ENCODE data around the gene PIP4P1.

PIP4P1 gene

DNA sequence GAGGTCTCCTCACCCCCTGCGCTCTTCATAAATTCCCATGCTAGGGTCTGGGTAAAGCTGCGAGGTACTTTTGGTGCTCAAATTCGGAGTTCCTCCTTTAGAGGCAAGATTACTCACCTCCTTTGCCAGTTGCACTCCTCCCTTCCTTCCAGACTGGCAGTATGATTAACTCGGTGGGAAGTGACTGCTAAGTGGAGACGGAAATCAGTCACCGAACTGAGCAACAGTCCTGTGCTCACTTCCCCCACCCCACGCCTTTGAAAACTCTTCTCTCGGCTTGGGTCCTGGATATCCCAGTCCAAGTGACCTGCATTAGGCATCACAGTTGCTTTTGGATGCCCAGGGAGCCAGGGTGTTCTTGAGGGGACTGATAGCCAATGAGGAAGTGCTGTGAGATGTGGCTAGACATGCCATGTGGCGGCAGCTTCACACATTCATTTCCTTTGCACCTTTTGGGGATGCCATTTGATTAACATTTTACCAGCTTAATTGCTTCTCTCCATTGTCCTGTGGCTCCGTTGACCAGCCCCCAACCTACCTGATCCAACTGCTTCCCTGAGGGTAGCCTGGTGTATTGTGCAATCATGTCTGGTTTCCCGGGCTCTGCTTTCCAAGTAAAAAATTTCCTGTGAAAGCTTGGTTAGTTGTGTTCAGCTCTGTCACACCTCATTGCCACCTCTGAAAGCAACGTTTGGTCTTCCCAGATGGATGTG lies 8.8 kb upstream of the PIP4P1 start:
- H3K4me3 ChIP-seq (ENCODE audit: low read depth, low read length) = peak overlapping the region; percentile 99
- TF ChIP-seq, protein P1, sequence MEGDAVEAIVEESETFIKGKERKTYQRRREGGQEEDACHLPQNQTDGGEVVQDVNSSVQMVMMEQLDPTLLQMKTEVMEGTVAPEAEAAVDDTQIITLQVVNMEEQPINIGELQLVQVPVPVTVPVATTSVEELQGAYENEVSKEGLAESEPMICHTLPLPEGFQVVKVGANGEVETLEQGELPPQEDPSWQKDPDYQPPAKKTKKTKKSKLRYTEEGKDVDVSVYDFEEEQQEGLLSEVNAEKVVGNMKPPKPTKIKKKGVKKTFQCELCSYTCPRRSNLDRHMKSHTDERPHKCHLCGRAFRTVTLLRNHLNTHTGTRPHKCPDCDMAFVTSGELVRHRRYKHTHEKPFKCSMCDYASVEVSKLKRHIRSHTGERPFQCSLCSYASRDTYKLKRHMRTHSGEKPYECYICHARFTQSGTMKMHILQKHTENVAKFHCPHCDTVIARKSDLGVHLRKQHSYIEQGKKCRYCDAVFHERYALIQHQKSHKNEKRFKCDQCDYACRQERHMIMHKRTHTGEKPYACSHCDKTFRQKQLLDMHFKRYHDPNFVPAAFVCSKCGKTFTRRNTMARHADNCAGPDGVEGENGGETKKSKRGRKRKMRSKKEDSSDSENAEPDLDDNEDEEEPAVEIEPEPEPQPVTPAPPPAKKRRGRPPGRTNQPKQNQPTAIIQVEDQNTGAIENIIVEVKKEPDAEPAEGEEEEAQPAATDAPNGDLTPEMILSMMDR (IDR thresholded peaks at IDR 0.05; ENCODE audit: low read depth, low read length, missing control alignments) = no peak
- DNase-seq = peak; percentile 62
- H3K36me3 ChIP-seq (replicated peaks) = peaks cover 25% of the 10 kb centered on the region
- H3K27me3 ChIP-seq (replicated peaks) = no peaks in the 10 kb centered on the region
- in situ Hi-C loops (cut with HindIII; ENCODE audit: low pct_ligation_motif_present, low sequenced_read_pairs) = no loop called here
- H3K27ac ChIP-seq = peak overlapping the region; percentile 82

DNA sequence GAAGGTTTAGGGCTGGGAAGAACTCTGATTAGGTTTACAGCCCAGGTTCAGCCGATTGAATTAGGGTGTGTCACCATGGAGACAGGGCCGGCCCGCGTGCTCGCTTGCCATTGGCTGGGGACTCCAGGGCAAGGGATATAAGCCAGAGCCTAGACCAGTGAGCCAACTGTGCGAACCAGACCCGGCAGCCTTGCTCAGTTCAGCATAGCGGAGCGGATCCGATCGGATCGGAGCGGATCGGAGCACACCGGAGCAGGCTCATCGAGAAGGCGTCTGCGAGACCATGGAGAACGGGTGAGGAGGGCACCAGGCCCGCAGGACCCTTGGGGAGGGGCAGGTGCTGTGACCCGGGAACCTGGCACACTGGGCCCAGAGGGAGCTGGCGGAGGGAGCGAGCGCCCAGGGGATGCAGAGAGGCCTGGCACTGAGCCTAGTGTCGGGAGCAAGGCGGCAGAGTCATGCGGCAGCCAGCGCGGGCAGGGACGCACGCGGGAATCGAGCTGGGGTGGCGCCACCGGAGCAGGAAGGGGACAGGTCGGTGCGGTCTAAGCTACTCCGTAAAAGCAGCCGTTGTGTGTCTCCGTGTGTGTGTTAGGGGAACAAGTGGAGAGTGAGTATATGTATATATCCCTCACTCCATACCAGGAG lies 8.1 kb upstream of the PIP4P1 start, which contains the start of gene PNP:
Gene PNP, plus strand, starts transcription at position 165 of the 648 bp plus-strand sequence. Its CDS starts 119 bp downstream, at position 284.
- H3K36me3 ChIP-seq (replicated peaks) = peaks cover 18% of the 10 kb centered on the region
- DNase-seq = peak; percentile 89
- H3K27me3 ChIP-seq (replicated peaks) = no peaks in the 10 kb centered on the region
- TF ChIP-seq, protein P1 (IDR thresholded peaks at IDR 0.05; ENCODE audit: low read depth, low read length, missing control alignments) = no peak
- peak within 1 kb of the TSS; percentile 99 for H3K4me3 ChIP-seq (ENCODE audit: low read depth, low read length)
- peak within 1 kb of the TSS; percentile 82 for H3K27ac ChIP-seq
- in situ Hi-C loops (cut with HindIII; ENCODE audit: low pct_ligation_motif_present, low sequenced_read_pairs) = no loop called here

DNA sequence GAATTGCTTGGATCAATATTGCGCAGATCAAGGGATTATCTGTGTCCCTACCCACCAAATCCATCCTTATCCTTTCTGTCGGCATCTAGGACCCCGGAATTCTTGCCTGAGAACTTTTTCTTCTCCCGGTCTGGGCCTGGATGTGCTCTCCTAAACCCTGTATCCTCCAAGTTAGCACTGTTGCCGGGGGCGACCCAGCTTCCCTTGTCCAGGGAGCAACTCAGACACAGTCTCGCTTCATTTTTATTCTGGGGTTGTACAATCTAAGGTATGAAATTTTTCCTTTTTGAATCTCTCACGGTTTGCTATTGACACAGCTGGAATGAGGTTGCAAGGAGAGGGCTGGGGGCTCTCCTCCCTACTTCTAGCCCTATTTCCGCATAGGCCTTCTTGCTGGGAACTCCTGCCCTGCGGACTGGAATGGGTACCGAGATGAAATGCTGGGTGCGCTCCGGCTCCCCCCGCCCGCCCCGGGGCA lies 7.6 kb upstream of the PIP4P1 start:
- in situ Hi-C loops (cut with HindIII; ENCODE audit: low pct_ligation_motif_present, low sequenced_read_pairs) = no loop called here
- peaks cover 12% of the 10 kb centered on the region for H3K36me3 ChIP-seq (replicated peaks)
- H3K27me3 ChIP-seq (replicated peaks) = no peaks in the 10 kb centered on the region
- DNase-seq = no peak
- TF ChIP-seq, protein P1 (IDR thresholded peaks at IDR 0.05; ENCODE audit: low read depth, low read length, missing control alignments) = no peak
- H3K4me3 ChIP-seq (ENCODE audit: low read depth, low read length) = peak overlapping the region; percentile 99
- H3K27ac ChIP-seq = peak overlapping the region; percentile 82

DNA sequence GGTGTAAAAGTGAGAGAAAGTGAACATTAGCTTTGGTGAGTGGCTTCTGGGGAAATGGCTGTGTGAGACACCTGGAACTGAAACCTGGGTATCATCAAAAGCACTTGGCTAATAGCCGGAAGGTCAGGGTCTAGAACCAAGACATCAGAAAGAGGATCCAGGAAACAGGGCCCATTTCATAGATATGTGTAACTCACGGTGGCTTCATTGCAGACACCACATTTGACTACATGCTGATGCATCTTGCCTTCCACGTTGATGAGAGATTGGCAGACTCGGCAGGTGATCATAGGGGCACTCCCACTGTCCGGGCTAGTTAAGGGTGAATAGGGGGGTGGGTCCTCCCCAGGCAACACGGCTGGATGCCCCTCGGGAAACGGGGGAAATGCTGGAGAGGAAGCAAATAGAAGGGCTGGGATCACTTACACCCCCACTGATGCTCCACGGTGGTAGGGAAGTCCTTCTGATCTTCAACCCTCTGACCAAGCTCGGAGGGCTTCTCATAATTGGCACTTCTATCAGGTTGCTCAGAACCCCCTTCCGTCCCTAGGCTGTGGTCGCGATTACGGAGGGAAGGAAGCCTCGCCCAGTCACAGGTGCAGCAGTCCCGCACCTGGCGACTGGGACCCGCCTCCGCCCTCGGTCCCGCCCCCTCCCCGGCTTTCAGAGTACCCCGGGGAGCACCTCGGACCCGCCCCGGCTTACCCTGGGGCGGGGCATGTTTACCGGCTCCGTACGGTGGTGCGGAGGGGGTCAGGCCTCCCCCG lies 593 bp downstream of the PIP4P1 start:
- TF ChIP-seq, protein P1 (IDR thresholded peaks at IDR 0.05; ENCODE audit: low read depth, low read length, missing control alignments) = no peak
- no peak for DNase-seq
- in situ Hi-C loops (cut with HindIII; ENCODE audit: low pct_ligation_motif_present, low sequenced_read_pairs) = no loop called here
- Histone ChIP-seq H3K27ac (peak overlapping the region; percentile 89), H3K36me3 (replicated peaks) (peaks cover 32% of the 10 kb centered on the region), H3K27me3 (replicated peaks) (no peaks in the 10 kb centered on the region), H3K4me3 (ENCODE audit: low read depth, low read length) (peak overlapping the region; percentile 84)

- TF ChIP-seq, protein P1 (IDR thresholded peaks at IDR 0.05; ENCODE audit: low read depth, low read length, missing control alignments) = no peak
- Histone ChIP-seq H3K27ac (no peak overlapping the region), H3K36me3 (replicated peaks) (peaks cover 32% of the 10 kb centered on the region), H3K4me3 (ENCODE audit: low read depth, low read length) (no peak overlapping the region), H3K27me3 (replicated peaks) (no peaks in the 10 kb centered on the region)
- no peak for DNase-seq
- in situ Hi-C loops (cut with HindIII; ENCODE audit: low pct_ligation_motif_present, low sequenced_read_pairs) = no loop called here
These were observed 3.0 kb downstream of the PIP4P1 start for GRCh38 chr14:20458031-20458789.

Data from brain microvascular endothelial cell (primary cell).